ENCODE measurements around the gene KRT4.

Gene KRT4

GRCh38 chr12:52811191-52812072, 2.5 kb downstream of the KRT4 start:
- TF ChIP-seq ZNF274 (IDR thresholded peaks at IDR 0.05; ENCODE audit: low read depth, low read length): no peak
- H3K4me3 ChIP-seq (ENCODE audit: low read length): no peak overlapping the region

- TF ChIP-seq ZNF274 (IDR thresholded peaks at IDR 0.05; ENCODE audit: low read depth, low read length): no peak
- H3K4me3 ChIP-seq (ENCODE audit: low read length): no peak overlapping the region
Measured at GRCh38 chr12:52810554-52810953, 3.4 kb downstream of the KRT4 start.

DNA sequence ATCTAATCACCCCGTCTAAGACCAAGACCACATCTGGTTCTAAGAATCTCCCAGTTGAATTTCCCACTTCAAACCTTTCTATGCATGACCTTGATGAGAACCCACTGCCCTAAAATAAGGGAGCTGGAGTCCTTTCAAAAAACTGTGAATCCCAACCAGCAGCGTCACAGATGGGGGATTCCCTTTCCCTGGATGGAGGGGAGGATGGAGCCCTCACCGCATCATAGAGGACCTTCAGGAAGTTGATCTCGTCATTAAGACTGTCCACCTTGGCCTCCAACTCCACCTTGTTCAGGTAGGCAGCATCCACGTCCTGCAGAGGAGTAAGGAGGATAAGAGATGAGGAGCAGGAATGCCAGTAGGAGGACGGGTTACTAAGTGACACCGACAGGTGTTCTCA, 4.8 kb downstream of the KRT4 start:
- TF ChIP-seq ZNF274 (IDR thresholded peaks at IDR 0.05; ENCODE audit: low read depth, low read length): no peak
- no peak overlapping the region for H3K4me3 ChIP-seq (ENCODE audit: low read length)

GRCh38 chr12:52808573-52809160, 5.2 kb downstream of the KRT4 start:
- TF ChIP-seq ZNF274 (IDR thresholded peaks at IDR 0.05; ENCODE audit: low read depth, low read length): no peak
- no peak overlapping the region for H3K4me3 ChIP-seq (ENCODE audit: low read length)

DNA sequence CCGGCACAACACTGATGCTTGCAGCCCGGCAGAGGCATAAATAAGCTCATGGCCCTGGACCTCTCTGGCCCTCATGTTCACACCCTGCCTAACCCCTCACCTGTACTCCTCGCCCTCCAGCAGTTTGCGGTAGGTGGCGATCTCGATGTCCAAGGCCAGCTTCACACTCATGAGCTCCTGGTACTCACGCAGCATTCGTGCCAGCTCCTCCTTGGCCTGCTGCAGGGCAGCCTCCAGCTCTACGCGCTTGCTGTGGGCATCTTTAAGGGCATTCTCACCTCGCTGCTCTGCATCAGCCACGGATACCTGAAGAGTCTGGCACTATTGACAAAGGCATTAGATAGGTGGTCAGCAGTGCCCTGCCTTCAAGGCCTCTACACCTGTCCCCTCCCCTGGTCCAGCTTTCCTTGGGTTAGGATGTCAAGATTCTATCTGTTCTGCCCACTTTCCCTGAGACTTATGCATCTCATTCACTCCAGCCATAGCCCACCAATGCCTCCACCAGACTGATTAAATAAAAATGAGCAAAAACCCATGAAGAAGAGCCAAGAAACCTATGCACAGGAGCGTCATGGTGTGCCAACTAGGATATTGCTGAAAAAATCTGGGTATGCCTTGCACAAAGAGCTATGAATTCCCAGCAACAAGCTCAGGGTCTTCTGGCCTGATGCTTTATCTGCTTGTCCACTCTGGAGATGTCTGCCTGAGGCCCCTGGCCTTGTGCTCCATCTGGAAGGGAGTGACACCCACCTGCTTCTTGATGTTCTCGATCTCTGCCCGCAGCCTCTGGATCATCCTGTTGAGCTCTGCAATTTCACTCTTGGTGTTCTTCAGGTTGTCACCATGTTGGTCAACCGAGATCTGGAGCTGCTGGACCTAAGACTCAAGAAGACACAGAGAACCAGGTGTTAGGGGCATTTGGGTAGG, 6.1 kb downstream of the KRT4 start:
- H3K4me3 ChIP-seq (ENCODE audit: low read length): no peak overlapping the region
- TF ChIP-seq ZNF274 (IDR thresholded peaks at IDR 0.05; ENCODE audit: low read depth, low read length): no peak

DNA sequence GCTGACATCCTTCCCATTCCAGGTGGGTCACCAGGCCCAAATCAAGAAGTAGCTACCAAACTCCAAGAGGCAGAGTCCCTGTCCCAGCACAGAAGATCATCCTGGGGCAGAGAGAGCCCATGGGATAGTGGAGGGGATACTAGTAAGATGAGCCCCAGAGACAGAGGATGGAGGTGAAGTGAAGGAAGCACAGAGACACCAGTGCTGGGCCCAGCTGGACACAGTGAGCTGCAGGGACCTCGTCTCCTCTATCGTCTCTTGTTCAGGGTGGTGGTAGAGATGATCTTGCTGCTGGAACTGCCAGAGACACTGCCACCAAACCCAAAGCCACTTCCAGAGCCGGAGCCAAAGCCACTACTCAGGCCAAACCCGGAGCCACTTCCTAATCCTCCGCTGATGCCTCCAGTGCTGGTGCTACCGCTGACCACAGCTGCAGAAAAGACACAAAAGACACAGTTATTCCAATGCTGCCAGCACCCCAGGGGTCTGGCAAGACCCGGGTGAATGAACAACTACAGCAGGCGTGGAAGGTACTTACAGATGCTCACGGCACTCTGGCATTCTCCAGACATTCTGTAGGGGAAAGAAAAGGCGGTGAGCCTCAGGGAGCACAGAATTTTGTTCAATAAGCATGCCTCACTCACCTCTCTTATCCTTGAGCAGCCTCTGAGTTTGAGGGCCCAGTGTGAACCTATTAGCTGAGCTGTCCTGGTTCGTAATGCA, 6.9 kb downstream of the KRT4 start:
- H3K4me3 ChIP-seq (ENCODE audit: low read length): no peak overlapping the region
- TF ChIP-seq ZNF274 (IDR thresholded peaks at IDR 0.05; ENCODE audit: low read depth, low read length): no peak

DNA sequence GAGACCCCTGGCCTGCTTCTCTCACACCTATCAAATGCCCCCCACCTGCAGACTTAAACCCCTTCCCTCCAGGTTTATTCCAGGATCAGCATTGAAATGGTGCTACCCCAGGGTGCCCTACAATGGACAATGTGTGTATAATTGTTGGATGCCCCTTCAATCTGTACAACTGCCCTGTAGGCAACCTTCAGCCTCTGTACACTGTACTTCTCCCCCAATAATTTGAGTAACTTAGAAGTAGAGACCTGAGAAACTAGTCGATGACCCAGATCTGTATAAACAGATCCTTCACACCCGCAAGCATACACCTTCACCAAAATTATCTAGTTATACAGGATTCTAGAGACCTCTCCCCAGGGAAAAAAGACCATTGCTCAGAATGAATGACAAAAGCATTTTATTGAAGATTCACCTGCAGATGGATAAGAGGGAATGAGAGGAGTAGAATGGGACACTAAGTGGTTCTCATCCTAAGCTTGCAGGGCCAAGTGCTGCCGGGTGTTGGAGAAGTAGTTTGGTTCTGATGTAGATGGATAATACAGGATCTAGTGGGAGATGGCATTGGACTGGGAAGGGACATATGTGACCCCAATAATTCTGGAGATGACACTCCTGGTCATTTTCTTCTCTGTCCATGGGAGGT, 7.6 kb downstream of the KRT4 start:
- H3K4me3 ChIP-seq (ENCODE audit: low read length): no peak overlapping the region
- no peak for TF ChIP-seq ZNF274 (IDR thresholded peaks at IDR 0.05; ENCODE audit: low read depth, low read length)

GRCh38 chr12:52805739-52806138, 8.2 kb downstream of the KRT4 start:
- H3K4me3 ChIP-seq (ENCODE audit: low read length): no peak overlapping the region
- no peak for TF ChIP-seq ZNF274 (IDR thresholded peaks at IDR 0.05; ENCODE audit: low read depth, low read length)

GRCh38 chr12:52805000-52805399, 8.9 kb downstream of the KRT4 start:
- no peak for TF ChIP-seq ZNF274 (IDR thresholded peaks at IDR 0.05; ENCODE audit: low read depth, low read length)
- H3K4me3 ChIP-seq (ENCODE audit: low read length): no peak overlapping the region

- TF ChIP-seq ZNF274 (IDR thresholded peaks at IDR 0.05; ENCODE audit: low read depth, low read length): no peak
Measured at GRCh38 chr12:52802442-52802841, 11.5 kb downstream of the KRT4 start.

GRCh38 chr12:52801773-52802172, 12.1 kb downstream of the KRT4 start:
- H3K4me3 ChIP-seq (ENCODE audit: low read length): no peak overlapping the region
- TF ChIP-seq ZNF274 (IDR thresholded peaks at IDR 0.05; ENCODE audit: low read depth, low read length): no peak

More at GRCh38 chr12:52802442-52802841, 11.5 kb downstream of the KRT4 start:
- H3K4me3 ChIP-seq (ENCODE audit: low read length): no peak overlapping the region

GRCh38 chr12:52800259-52800917, 13.5 kb downstream of the KRT4 start:
- H3K4me3 ChIP-seq (ENCODE audit: low read length): no peak overlapping the region
- no peak for TF ChIP-seq ZNF274 (IDR thresholded peaks at IDR 0.05; ENCODE audit: low read depth, low read length)

All from GM08714 (cell line).